Nephron progenitor cell (in vitro differentiated cells): ENCODE results near the gene BMP4.
A peak's percentile ranks its signal among the peaks of the same experiment; 100 is the strongest.

Experiments
- DNase-seq: peaks from one replicate; pipeline ENCODE4 v3.0.0; 2021
- H3K27ac Mint-ChIP-seq: 2 replicates; pipeline ENCODE4 v1.8.0; 2021; ENCODE audit warnings: mild to moderate bottlenecking, moderate library complexity, mixed read lengths
- H3K27me3 Mint-ChIP-seq: 2 replicates; pipeline ENCODE4 v1.8.0; 2021; ENCODE audit warnings: mild to moderate bottlenecking, low read depth, mixed read lengths; ENCODE audit not compliant: poor library complexity
- H3K36me3 Mint-ChIP-seq: 2 replicates; pipeline ENCODE4 v1.8.0; 2021; ENCODE audit warnings: low read depth, mixed read lengths
- H3K4me1 Mint-ChIP-seq: 2 replicates; pipeline ENCODE4 v1.8.0; 2021; ENCODE audit warnings: mixed read lengths
- H3K4me3 Mint-ChIP-seq: 2 replicates; pipeline ENCODE4 v1.8.0; 2021; ENCODE audit warnings: mild to moderate bottlenecking, moderate library complexity, mixed read lengths
- H3K9me3 Mint-ChIP-seq: 2 replicates; pipeline ENCODE4 v1.8.0; 2021; ENCODE audit warnings: mild to moderate bottlenecking, moderate library complexity, mixed read lengths
- CTCF ChIP-seq: fragments of 200-600 bp; sonication (generic); IDR thresholded peaks from 2 replicates; pipeline ENCODE4 v1.5.0; 2021; ENCODE audit warnings: antibody characterized with exemption

BMP4 gene

DNA sequence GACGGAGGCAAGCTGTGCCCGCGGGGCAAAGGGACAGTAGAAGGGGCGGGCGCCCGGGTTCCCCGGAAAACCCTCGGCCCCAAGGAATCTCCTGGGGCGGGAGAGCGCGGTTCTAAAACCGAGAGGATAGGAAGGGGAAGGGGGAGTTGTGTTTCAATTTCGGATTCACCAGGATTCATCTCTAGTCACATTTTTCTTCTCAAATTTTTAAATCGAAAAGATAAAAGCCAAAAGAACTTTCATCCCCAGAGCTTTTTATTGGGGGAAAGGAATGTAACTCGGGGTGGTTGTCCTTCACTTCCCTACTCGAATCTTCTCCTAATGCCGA is 1.4 kb downstream of the BMP4 start:
- Mint-ChIP-seq H3K4me3 (peak overlapping the region; percentile 99), H3K27me3 (peaks cover 16% of the 10 kb centered on the region), H3K9me3 (no peaks in the 10 kb centered on the region), H3K27ac (peak overlapping the region; percentile 84), H3K4me1 (peaks cover 48% of the 10 kb centered on the region), H3K36me3 (peaks cover 23% of the 10 kb centered on the region)
- no peak for DNase-seq
- no peak for TF ChIP-seq CTCF

DNA sequence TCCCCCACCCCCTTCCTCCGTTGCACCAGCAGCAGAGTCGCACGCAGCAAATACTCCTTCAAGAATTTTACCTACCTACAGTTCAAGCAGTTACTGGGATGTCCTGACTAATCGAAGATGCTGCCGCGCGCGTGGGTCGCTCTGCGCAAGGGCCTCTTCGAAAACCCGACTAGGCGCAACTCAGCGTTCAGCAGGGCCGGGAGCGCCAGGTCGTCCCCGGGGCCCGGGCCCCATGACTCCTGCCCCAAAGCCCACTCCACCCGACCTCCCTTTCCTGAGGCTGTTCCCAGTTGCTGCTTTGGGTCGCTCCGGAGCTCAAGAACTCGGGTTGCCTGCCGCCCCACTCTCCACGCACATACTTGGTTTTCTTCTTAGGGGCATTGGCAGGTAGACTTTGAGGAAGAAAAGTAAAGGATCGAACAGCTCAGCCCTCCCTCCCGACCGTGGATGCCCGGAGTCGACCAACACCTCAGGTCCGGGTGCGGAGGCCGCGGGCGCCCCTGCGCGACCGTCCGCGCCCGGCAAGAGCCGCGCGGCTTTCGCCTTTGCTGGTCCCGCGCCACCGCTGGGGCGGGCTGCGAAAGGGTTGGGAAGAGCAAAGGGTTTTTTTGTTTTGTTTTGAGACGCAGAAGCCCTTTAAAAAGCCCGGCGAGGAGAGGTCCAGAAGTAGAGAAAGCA is 1.9 kb downstream of the BMP4 start:
- peak; percentile 40 for DNase-seq
- Mint-ChIP-seq H3K4me3 (peak overlapping the region; percentile 99), H3K27ac (peak overlapping the region; percentile 95), H3K27me3 (peaks cover 16% of the 10 kb centered on the region), H3K9me3 (no peaks in the 10 kb centered on the region), H3K4me1 (peaks cover 53% of the 10 kb centered on the region), H3K36me3 (peaks cover 28% of the 10 kb centered on the region)
- no peak for TF ChIP-seq CTCF

GRCh38 chr14:53953828-53954550 is 2.6 kb downstream of the BMP4 start:
- Mint-ChIP-seq H3K27ac (peak overlapping the region; percentile 95), H3K4me1 (peaks cover 57% of the 10 kb centered on the region), H3K27me3 (peaks cover 16% of the 10 kb centered on the region), H3K36me3 (peaks cover 35% of the 10 kb centered on the region), H3K4me3 (peak overlapping the region; percentile 99), H3K9me3 (no peaks in the 10 kb centered on the region)
- DNase-seq = peak; percentile 50
- no peak for TF ChIP-seq CTCF

- Mint-ChIP-seq H3K9me3 (no peaks in the 10 kb centered on the region), H3K36me3 (peaks cover 43% of the 10 kb centered on the region), H3K4me3 (peak overlapping the region; percentile 99), H3K27me3 (peaks cover 16% of the 10 kb centered on the region), H3K27ac (peak overlapping the region; percentile 95), H3K4me1 (peaks cover 60% of the 10 kb centered on the region)
- DNase-seq = peak; percentile 90
- TF ChIP-seq CTCF = no peak
These were observed 3.4 kb downstream of the BMP4 start for GRCh38 chr14:53953002-53953827.

- peak overlapping the region; percentile 99 for H3K4me3 Mint-ChIP-seq
- TF ChIP-seq CTCF = no peak
- peak overlapping the region; percentile 94 for H3K27ac Mint-ChIP-seq
- H3K27me3 Mint-ChIP-seq = peaks cover 16% of the 10 kb centered on the region
- H3K36me3 Mint-ChIP-seq = peaks cover 43% of the 10 kb centered on the region
- peaks cover 60% of the 10 kb centered on the region for H3K4me1 Mint-ChIP-seq
- DNase-seq = no peak
- no peaks in the 10 kb centered on the region for H3K9me3 Mint-ChIP-seq
These were observed 4.1 kb downstream of the BMP4 start for GRCh38 chr14:53952533-53952932.
